Measurements from ENCODE around the gene M1AP.
"Not testable (repeated sequence)": the region's sequence is repeated elsewhere in the genome, so short reads cannot be mapped to it uniquely, and the experiment has no call there.

Gene M1AP

DNA sequence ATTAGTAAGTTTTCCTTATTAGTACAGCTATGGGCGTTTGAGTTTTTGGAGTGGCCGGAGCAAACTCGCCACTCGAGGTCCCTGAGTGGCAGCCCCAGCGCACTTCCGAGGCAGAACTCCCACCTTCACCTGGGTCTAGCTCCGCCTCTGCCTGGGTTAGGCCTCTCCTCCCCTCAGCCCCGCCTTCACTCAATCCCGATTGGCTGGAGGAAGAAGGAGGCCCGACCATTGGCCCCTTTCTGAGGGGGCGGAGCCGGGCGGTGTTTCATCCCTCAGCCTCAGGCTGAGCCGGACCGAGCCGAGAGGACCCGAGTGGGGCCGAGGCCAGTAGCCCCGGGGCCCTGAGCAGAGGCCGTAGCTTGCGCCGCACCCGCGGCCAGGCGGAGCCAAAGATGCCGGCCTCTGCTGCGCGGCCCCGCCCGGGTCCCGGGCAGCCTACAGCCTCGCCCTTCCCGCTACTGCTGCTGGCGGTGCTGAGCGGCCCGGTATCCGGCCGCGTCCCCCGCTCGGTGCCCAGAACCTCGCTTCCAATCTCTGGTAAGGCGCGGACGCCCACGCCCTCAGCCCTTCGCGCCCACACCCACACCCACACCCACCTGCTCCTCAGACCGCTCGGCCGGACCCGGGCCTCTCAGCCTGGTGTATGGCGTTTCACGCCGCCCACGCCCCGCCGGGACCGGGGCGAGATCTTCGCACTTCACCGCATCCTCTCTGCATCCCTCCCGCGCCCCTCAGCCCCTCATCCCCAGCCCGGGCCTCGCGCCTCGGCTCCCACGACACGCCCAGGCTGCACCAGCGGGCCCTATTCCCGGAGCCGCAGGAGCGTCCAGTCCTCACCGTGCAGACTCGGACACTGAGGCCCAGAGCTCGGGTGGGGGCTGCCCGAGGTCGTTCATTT is 6.1 kb upstream of the M1AP start, which contains the start of gene SEMA4F:
Gene SEMA4F, plus strand, starts transcription at position 263 of the 898 bp plus-strand sequence. Its CDS starts 130 bp downstream, at position 393.
- DNase-seq (ENCODE audit: low spot score): peak; percentile 78

DNA sequence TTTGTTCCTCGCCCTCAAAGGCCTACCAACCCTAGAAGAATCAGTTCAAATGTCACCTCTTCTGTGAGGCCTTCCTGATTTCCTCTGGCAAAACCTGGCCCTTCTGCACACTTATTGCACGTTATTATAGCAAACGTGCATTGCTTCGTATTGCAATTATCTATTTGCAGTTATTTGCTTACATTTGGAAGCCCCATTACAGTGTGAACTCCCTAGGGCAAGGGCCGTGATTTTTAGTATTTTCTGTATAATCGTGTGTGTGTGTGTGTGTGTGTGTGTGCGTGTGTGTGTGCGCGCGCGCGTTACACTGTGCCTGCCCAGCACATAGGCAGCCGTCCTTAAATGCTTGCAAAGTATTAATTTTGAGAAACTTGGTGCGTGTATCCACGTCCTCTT is 5.5 kb upstream of the M1AP start:
- no peak for DNase-seq (ENCODE audit: low spot score)

DNA sequence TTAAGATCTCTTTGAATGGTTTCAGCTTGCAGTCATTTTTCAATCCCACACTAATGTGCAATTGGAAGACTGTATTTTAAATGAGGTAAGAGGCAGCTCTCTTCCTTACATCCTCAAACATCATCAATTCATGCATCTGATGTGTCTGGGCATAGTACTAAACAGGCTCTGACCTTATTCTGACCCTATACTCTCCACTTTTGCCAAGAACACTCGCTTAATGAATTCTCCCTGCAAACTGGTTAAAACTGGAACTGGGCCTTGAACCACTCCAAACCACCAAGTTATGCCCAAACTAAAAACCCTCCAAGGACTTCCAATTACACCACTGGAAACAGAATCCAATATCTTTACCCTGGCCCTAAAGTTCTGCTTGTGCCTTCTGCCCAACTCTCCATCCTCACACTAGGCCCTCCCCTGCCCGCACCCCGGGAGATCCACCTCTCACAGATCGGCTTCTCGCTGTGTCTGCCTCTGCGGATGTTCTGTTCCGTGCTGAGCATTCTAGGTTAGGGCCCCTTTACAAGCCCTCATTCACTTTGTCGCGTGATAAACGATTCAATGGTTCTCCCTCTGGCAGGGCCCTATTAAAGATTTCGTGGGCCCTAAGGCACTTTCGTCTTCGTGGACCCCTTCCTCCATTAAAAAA is 1.2 kb downstream of the M1AP start:
- DNase-seq (ENCODE audit: low spot score): no peak

DNA sequence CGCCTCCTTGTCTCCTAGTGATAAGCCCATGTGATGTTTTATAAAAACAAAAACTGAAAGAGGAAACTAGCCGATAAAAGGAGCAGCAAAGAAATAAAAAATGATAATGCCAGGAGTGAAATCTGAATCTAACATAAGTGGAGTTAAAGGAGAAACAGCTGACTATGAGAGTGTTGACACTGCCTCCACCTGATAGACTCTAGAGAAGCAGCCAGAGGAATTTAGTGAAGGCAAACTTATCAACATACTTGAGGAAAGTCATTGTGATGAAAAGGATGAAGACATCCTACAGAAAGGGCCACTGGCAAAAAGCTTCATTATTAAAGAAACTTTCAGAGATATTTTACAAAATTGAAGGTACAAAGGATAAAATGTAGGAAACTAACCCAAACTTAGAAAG is 1.9 kb downstream of the M1AP start:
- no peak for DNase-seq (ENCODE audit: low spot score)

DNA sequence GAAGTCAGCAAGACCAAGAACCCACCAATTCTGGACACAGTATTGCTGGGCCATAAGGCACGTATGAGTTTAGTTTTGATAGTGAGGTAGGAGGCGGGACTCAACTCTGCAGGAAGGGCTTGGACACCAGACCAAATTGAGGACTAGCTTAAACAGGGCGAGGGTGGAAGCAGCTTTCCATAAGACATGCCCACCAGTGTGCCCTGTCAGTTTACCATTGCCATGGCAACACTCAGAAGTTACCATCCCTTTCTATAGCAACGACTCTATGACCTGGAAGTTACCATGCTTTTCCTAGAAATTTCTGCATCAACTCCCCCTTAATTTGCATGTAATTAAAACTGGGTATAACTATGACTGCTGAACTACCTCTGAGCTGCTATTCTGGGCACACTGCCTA is 2.8 kb downstream of the M1AP start:
- DNase-seq (ENCODE audit: low spot score): no peak

DNA sequence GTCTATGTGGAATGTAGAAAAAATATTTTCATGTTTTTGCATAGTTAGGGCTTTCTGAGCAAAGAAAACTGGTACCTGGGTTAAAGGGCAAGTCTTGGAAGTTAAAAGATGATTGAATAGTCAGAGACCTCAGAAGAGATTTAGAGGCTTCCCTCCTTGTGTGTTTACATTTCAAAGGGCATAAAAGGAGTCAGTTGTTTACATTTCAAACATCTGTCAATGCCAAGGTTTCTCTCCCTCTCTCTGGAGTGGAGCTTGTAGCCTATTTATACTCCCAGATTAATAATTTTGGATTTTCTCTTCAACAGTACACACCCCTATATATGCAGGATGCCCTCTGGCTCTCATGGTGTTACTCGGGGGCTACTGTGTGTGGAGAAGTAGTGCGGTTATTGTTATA is 8.6 kb downstream of the M1AP start:
- DNase-seq (ENCODE audit: low spot score): no peak

DNA sequence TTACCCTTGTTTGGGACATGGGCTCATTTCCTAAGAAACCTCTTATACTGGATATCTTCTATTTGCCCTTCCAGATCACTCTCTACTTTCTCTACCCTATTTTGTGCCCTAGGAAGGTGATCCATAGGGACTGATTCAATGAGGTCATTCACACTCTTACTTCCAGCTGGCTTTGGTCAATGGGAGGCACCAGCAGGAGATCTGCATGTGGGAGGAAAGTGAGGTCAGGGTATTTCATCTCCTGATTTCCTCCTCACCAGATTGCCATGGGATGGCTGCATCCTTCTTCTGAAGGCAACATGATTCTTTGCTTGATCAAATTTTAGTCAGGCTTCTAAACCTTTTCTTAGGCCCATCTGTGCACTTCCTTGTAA is 15.2 kb downstream of the M1AP start:
- DNase-seq (ENCODE audit: low spot score): no peak

DNA sequence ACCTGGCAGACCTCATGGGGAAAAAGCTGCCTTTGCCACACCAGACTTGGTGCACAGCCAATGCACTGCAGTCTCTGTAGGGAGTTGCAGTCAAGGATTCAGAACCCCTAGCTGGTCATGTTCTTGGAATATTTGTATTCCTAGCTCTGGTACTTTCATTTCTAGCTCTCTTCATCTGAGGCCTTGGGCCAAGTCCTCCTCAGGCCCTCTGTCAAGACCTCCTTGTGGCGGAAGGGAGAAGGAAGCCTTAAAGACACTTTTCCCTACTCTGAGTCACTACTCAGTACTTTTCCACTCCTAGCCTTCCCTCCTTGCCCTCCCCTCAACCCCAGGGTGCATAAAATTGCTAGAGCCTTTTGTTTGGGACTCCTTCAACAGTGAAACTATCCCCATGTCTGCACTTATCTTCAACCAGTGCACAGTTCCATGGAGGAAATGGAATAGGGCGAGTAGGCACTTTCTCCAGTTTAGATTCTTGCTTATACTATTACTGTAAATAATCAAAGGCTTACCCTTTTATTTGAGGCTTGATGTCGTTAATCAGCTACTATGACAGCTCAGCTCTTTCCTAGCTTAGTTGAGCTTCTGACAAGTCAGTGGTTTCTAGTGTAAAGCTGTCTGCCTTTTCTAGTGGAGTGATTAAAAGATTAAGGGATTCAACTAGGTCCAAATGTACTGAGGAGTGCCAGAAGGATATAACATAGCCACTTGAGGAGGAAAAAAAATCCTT is 15.8 kb downstream of the M1AP start:
- no peak for DNase-seq (ENCODE audit: low spot score)

DNA sequence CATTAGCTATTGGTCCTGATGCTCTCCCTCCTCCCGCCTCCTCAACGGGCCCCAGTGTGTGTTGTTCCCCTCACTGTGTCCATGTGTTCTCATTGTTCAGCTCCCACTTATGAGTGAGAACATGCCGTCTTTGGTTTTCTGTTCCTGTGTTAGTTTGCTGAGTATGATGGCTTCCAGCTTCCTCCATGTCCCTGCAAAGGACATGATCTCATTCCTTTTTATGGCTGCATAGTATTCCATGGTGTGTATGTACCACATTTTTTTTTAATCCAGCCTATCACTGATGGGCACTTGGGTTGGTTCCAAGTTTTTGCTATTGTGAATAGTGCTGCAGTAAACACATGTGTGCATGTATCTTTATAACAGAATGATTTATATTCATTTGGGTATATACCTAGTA is 17.7 kb downstream of the M1AP start:
- DNase-seq (ENCODE audit: low spot score): not testable (repeated sequence)

DNA sequence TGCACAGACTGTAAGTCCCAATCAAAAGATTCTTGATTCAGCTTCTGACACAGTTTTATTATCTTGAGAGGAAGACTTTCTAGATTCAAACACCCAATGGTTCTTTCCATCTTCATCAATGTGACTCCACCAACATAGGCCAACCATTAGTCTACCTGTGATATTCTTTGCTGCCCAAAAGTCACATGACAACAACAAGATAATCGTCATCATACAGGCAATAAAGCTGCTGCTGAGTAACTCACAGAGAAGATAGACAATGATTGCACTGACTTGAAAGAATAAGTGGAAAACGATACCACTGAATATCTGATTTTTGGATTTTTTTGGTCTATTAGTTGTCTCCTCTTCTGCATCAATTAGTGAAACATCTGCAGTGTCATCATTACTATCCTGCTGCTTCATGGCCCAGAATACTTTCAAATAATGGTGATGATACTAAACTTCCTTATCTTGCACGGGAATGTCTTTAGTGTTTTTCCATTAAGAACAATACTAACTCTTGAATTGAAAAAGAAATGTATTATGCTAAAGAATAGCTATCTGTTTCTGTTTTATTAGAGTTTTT is 19.5 kb downstream of the M1AP start:
- no peak for DNase-seq (ENCODE audit: low spot score)

DNA sequence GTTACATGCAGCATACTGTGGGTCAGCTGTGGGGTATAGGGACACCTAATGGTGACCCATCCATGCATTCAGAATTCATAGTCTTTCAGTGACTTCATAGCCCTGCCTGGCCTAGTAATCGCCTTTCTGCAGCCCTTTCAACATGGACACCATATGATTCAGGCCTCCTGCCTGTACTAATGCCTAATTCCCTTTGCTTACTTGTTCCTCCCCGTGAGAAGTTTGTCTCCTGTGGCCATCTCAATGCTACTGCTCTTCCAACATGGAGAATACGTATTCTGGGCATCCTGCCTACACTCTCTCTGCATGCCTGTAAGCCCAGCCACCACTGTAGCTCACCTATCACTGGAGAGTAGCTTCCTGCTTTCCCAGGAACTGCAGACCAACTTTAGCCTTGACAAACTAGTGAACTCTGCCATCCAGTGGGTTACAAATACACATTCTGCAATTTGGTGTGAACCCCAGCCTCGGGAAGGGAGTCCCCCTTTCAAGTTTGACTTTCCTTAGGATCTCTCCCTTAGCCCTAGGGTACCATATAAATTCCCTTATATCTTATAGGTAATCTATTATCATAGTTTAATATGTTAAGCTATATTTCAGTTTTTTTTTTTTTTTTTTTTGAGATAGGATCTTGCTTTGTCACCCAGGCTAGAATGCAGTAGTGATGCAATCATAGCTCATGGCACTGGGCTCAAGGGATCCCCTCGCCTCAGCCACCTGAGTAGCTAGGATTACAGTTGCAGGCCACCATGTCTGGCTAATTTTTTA is 22.3 kb downstream of the M1AP start:
- no peak for DNase-seq (ENCODE audit: low spot score)

DNA sequence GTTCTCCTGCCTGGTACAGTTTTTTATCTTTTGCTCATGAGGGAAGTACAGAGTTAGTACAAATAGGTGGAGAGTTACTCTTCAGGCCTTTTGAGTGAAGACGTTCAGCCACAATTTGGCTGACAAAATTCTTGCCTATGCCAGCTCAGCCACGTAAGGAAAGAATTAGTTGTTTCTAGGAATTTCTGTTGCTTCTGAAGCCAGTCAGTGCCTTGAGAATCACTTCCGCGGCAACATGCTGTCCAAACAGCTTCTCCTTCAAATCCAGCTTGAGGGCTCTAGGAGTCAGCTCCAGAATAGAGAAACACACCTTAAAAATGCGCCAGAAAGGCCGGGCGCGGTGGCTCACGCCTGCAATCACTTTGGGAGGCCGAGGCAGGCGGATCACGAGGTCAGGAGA is 27.5 kb downstream of the M1AP start:
- no peak for DNase-seq (ENCODE audit: low spot score)

DNA sequence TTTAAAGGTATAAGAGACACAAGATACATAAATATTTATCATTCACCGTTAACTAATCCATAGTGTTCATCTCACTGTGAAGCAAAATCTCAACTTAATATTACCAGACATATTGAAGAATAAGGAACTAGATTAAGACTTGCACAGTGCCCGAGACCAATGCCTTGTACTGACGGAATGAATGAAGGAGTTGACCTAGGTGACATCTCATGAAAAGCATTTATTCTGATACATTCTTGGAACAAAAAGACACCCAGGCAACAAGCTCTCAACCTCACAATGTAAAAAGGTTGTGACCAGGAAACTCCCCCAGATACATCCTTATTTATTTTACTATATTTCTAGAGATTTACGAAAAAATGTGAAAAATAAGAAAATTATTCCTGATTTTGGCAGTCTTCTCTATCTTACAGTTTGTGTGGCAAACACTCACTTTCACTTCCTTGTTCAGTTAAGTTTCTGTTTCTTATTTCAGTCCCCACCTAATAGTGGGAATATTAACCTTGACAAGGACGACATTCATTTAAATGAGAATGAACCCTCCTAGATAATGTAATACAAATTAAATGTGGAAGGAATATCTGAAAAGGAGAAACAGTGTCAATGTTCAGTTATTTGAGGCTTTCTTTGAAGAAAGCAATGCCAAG is 28.4 kb downstream of the M1AP start:
- no peak for DNase-seq (ENCODE audit: low spot score)

DNA sequence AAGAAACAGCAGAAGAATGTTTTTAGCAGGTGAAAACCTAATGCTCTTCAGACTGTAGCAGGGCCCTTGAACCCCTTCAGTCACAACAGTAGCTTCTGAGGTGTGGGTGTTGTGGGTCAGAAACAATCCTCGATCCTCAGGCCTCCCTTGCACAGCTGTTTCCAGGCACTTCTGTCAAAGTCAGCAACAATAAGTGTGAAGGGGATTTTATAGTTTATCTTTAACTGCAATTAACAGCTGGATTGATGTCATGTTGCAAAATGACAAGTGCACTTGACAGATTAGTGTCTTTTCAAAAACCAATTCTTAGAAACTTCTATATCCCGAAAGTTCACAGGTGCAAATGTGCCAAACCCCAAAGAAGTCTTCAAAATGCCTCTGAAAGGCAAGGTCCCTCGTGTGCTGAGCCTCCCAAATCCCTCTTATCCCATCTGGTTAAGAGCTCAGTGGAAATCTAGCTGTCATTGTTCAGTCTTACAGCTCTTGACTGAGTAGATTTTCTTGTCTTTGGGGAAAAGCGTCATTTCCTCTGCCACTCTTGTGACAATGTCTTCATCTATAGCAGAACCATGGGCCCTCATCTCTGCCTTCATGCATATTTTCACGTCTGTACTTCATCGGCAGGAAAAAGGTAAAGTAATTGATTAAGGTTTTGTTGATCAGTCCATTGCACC is 29.6 kb downstream of the M1AP start:
- no peak for DNase-seq (ENCODE audit: low spot score)

DNA sequence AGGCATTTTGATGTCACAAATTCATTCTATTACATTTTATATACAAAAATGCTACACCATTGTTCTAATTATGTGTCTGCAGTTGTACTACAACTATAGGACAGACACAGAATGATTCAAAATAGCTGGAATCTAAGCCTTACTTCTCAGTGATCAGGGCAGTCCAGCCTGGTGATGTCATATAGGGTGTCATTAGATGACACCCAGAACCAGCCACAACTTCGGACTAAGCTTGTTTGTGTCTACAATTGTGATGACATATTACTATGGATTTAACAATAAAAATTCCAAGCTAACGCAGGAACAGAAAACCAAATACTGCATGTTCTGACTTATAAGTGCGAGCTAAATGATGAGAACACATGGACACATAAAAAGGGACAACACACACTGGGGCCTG is 31.0 kb downstream of the M1AP start:
- no peak for DNase-seq (ENCODE audit: low spot score)

DNA sequence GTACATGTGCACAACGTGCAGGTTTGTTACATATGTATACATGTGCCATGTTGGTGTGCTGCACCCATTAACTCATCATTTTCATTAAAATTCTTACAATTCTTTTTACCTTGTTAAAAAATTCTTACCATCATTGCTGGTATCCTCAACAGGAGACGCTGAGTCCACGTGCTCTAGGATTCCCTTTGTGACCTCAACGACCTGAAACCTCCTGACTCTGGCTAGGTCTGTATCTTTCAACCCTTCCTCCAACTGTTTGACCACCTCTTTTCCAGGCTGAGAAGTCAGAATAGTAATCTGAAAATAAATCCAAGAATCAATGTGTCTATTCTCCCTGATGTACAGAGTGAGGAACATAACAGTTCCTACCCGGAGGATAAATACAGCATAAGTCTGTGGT is 41.2 kb downstream of the M1AP start:
- no peak for DNase-seq (ENCODE audit: low spot score)

DNA sequence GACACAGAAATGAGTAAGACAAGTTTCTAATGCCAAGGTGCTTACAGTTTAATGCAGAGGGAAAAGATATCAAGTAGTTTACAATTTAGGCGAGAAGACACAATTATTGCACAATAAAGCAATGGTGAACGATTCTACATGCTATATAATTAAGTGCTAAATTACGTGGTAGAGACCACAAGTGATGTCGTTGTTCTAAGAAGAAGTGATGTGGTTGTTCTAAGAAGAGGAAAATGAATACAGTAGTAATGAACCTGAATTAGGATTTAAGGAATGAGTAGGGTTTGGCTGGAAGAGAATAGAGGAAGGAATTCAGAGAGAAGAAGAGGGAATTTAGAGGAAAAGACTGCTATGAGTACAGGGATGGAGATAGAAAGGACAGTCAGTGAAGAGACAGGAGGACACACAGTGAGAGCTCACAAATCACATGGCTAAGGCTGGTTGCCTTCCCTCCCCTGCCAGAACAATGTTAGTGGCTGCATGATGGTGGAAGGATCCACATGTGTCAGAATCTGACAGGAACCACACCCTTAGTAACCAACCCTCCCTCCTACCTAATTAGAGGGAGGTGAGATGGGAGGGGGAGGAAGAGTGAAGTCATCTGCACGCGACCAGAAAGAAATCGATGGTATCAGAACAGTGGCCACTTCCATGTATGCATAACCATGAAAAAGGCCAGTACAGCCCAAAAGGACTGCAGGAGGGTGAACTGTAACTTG is 44.7 kb downstream of the M1AP start:
- no peak for DNase-seq (ENCODE audit: low spot score)

DNA sequence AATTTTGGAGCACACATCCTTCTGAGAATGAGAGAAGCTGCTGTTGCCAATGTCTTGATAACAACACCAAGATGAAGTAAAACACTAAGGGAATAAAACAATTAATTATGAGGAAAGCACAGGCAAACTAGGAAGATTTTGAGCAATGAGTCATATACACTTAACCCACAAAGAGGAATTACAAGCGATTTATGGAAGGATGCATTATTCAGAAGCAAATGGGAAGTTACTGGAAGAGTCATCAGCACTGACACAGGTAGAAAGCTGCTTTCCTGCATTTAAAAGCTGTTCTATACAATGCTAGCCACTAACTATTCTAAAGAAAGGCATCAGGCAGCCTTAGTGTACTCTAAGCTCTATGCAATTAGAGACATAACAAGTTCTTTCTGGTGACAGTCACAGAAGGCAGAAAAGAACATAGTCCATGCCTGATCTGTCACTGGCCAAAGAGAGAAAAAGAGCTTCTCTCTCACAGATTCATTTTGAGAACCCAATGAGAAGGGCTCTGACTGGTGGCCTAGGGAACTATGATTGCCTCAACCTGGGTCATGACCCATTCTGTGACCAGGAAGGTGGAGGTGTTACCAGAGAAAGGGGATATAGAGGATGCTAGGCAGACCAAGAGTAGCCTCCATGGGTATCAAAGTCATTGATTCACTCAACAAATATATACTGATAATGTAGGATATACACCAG is 45.4 kb downstream of the M1AP start:
- DNase-seq (ENCODE audit: low spot score): no peak

DNA sequence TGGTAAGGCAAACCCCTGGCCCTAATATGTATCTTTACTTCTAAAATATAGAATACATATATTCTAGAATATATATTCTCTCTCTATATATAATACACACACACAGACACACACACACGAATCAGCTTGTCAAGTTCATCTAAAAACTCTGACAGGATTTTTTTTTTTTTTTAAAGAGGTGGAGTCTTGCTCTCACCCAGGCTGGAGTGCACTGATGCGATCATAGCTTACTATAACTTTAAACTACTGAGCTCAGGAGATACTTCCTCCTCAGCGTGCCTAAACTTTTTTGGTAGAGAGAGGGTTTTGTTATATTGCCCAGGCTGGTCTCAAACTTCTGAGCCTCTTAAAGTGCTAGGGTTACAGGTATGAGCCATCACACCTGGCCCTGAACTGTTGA is 48.5 kb downstream of the M1AP start:
- DNase-seq (ENCODE audit: low spot score): no peak

All from hematopoietic multipotent progenitor cell treated with erythropoietin and hydrocortisone succinate and interleukin-3 and kit ligand, for 15 days (in vitro differentiated cells).